ENCODE results near the gene CACNA1C.

The CACNA1C gene

GRCh38 chr12:2606186-2606910 lies 553.6 kb downstream of the CACNA1C start:
- H3K9me3 ChIP-seq (ENCODE audit: insufficient read depth, low read length, severe bottlenecking) = no peaks in the 10 kb centered on the region
- TF ChIP-seq CTCF (IDR thresholded peaks at IDR 0.05; ENCODE audit: borderline replicate concordance, extremely low read depth, low read length, poor library complexity, severe bottlenecking) = no peak
- TF ChIP-seq EZH2 (IDR thresholded peaks at IDR 0.05; ENCODE audit: borderline replicate concordance, low read depth, low read length, severe bottlenecking) = no peak
- H3K27me3 ChIP-seq (ENCODE audit: insufficient read depth, low read length, poor library complexity) = peaks cover 8% of the 10 kb centered on the region
- ATAC-seq (ENCODE audit: insufficient read depth, low read depth) (no peak), DNase-seq (no peak)
- H3K4me2 ChIP-seq (ENCODE audit: insufficient read depth, low read length) = no peak overlapping the region
- H3K9ac ChIP-seq (ENCODE audit: low read depth, low read length) = no peak overlapping the region
- no peaks in the 10 kb centered on the region for H3K4me1 ChIP-seq (ENCODE audit: insufficient read depth, low read length)
- no peaks in the 10 kb centered on the region for H3K36me3 ChIP-seq (ENCODE audit: insufficient read depth, low read length)
- H3K4me3 ChIP-seq (ENCODE audit: low read depth in 1 of 2, low read length in 2 of 2) = no peak overlapping the region
- no peak overlapping the region for H3K27ac ChIP-seq (ENCODE audit: low read length)
- H3K79me2 ChIP-seq (ENCODE audit: insufficient read depth, low read length) = no peaks in the 10 kb centered on the region
- H4K20me1 ChIP-seq (ENCODE audit: insufficient read depth, low read length) = no peaks in the 10 kb centered on the region; the same call in 1 of the 2 replicates
- H2AFZ ChIP-seq (ENCODE audit: low read depth, low read length) = no peak overlapping the region

- H4K20me1 ChIP-seq (ENCODE audit: insufficient read depth, low read length) = no peaks in the 10 kb centered on the region; the same call in 1 of the 2 replicates
- DNase-seq (no peak), ATAC-seq (ENCODE audit: insufficient read depth, low read depth) (no peak)
- no peak overlapping the region for H3K4me3 ChIP-seq (ENCODE audit: low read depth in 1 of 2, low read length in 2 of 2)
- peaks cover 10% of the 10 kb centered on the region for H3K27me3 ChIP-seq (ENCODE audit: insufficient read depth, low read length, poor library complexity)
- no peaks in the 10 kb centered on the region for H3K79me2 ChIP-seq (ENCODE audit: insufficient read depth, low read length)
- no peaks in the 10 kb centered on the region for H3K36me3 ChIP-seq (ENCODE audit: insufficient read depth, low read length)
- TF ChIP-seq EZH2 (IDR thresholded peaks at IDR 0.05; ENCODE audit: borderline replicate concordance, low read depth, low read length, severe bottlenecking) (no peak), CTCF (IDR thresholded peaks at IDR 0.05; ENCODE audit: borderline replicate concordance, extremely low read depth, low read length, poor library complexity, severe bottlenecking) (no peak)
- no peak overlapping the region for H2AFZ ChIP-seq (ENCODE audit: low read depth, low read length)
- H3K4me1 ChIP-seq (ENCODE audit: insufficient read depth, low read length) = no peaks in the 10 kb centered on the region
- H3K4me2 ChIP-seq (ENCODE audit: insufficient read depth, low read length) = no peak overlapping the region
- no peak overlapping the region for H3K9ac ChIP-seq (ENCODE audit: low read depth, low read length)
- no peak overlapping the region for H3K27ac ChIP-seq (ENCODE audit: low read length)
- H3K9me3 ChIP-seq (ENCODE audit: insufficient read depth, low read length, severe bottlenecking) = no peaks in the 10 kb centered on the region
Measured at GRCh38 chr12:2607881-2608607, 555.3 kb downstream of the CACNA1C start.

- H3K4me2 ChIP-seq (ENCODE audit: insufficient read depth, low read length) = no peak overlapping the region
- H3K27ac ChIP-seq (ENCODE audit: low read length) = no peak overlapping the region
- no peak overlapping the region for H3K9ac ChIP-seq (ENCODE audit: low read depth, low read length)
- H3K4me3 ChIP-seq (ENCODE audit: low read depth in 1 of 2, low read length in 2 of 2) = no peak overlapping the region
- no peaks in the 10 kb centered on the region; the same call in 1 of the 2 replicates for H4K20me1 ChIP-seq (ENCODE audit: insufficient read depth, low read length)
- peaks cover 12% of the 10 kb centered on the region for H3K27me3 ChIP-seq (ENCODE audit: insufficient read depth, low read length, poor library complexity)
- no peaks in the 10 kb centered on the region for H3K36me3 ChIP-seq (ENCODE audit: insufficient read depth, low read length)
- TF ChIP-seq EZH2 (IDR thresholded peaks at IDR 0.05; ENCODE audit: borderline replicate concordance, low read depth, low read length, severe bottlenecking) = no peak
- TF ChIP-seq CTCF (IDR thresholded peaks at IDR 0.05; ENCODE audit: borderline replicate concordance, extremely low read depth, low read length, poor library complexity, severe bottlenecking) = no peak
- no peaks in the 10 kb centered on the region for H3K79me2 ChIP-seq (ENCODE audit: insufficient read depth, low read length)
- H3K4me1 ChIP-seq (ENCODE audit: insufficient read depth, low read length) = no peaks in the 10 kb centered on the region
- no peak for ATAC-seq (ENCODE audit: insufficient read depth, low read depth)
- no peak for DNase-seq
- H2AFZ ChIP-seq (ENCODE audit: low read depth, low read length) = no peak overlapping the region
- H3K9me3 ChIP-seq (ENCODE audit: insufficient read depth, low read length, severe bottlenecking) = no peaks in the 10 kb centered on the region
Measured at GRCh38 chr12:2608608-2608945, 555.8 kb downstream of the CACNA1C start.

Measured in DND-41 (cell line).